GM03348 (cell line): Measurements from ENCODE around the gene DIDO1.

ENCODE experiments used
- DNase-seq: peaks from one replicate; pipeline ENCODE4 v3.0.0; 2012; ENCODE audit warnings: low spot score

DIDO1 gene

DNA sequence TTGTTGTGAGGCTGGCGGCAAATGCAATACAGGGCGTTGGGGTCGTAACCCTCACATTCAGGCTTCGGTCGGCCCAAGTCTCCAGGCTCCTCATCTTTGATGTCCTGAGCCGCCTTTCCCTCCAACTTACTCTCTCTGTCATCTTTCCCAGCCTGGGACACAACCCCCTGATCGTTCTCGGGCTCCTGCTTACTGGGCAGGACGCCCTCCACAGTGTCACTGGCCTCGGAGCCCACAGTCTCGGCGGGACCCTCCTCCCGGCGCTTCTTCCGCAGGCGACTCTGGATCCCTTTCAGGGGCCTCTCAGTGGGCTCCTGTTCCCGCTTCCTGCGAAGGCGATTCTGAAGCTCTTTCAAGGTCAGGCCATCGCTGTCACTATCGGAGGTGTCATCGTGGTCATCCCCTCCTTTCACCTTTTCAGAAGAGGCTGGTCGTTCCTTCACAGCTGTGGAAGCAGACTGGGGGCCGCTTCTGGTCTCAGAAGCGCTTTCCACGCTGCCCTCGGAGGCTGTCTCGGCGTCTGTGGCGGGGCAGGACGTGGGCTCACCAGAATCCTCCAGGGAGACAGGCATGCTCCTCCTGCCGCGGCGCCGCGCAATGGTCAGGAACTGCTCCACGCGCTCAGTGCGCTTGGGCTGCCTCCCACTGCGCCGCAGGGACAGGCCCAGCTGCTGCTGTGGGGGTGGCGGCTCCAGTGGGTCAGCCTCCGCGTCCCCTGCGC, 15.4 kb downstream of the DIDO1 start:
- no peak for DNase-seq

DNA sequence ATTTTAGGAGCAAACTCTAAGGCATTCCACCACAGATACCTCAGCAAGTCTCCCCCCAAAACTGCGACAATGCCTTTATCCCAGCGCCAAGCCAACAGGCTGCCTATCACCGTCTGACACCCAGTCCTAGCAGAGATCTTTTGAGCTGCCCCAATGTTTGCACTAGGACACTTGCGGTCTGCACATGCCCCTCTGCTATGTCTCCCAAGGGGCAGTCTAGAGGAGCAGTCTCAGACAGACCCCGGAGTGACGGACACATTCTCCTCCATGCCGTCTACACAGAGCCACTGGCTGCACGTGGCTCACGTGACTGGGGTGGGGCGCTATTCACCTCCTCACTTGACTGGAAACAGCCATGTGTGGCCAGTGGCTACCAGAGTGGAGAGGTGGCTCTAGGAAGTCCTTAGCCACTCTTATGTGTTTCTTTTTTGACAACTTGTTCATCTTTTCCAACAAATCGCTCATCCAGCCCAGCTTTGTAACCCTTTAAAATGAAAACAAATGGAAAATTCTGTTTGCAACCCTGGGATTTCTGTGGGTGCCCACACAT, 16.0 kb downstream of the DIDO1 start:
- DNase-seq, result no peak

DNA sequence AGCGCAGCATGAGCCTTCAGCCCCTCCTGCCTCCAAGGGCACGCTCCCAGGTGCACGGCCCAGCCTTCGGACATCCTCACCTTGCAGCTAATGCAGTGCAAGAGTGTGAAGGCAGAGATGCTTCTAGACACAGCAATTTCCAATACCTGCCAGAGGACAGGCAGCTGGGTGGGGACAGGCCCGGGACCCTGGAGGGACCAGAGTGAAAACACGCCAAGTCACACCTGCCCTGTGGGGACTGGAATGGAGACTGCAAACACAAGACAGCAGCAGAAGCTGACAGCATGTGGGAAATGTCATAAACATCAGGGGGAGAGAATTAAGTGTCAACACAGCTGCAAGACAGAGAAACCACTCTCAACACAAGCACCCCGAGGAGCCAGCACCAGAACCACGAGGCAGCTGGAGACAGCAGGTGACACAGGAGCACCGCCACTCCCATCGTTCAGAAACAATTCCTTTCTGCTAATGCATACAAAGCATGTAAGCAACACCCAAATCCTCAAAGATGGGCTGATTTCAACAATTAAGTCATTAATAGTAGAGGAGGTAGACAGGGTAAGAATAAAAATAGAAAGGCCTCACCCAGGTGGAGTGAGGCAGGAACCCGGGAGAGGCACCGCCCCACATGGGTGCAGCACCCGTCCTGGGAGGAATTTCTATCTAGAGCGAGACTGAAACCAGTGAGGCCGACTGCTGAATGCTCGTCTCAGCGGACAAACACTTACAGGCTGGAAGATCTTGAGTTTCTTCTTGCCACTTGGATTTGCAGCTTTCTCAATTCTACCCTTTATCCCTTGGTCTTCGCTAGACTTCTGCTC, 17.1 kb downstream of the DIDO1 start:
- DNase-seq, result no peak

DNA sequence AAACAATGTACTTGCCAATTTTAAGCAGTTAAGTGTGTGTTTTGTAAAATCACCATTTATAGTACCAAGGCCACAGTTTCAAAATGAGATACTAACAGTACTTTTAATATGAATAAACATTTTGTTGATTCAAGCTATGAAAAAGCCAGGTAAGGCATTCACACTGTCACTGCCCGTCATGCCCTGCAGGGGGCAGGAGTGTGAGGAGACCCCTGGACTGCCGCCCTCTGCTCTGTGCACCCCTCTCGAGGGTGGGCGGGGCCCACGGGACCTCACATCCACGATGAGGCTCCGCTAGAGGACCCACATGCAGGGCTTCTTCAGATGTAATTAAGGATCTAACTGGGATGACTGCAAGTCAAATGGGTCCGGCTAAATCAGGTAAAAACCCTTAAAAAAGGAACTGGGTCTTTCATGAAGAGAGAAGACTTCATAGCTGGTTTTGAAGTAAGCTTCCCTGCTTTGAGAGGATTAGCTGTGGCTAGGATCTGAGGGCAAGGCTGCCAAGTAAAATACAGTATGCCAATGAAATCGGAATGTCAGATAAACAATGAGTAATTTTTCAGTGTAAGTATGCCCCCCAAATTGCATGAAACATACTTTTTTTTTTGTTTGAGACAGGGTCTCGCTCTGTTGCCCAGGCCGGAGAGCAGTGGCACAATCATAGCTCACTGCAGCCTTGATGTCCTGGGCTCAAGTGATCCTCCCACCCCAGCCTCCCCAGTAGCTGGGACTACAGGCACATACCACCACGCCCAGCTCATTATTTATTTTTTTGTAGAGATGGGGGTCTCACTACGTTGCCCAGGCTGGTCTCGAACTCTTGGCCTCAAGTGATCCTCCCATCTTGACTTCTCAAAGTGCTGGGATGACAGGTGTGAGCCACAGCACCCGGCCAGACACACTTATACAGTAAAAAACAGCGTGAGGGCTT, 18.7 kb downstream of the DIDO1 start:
- DNase-seq, result no peak

DNA sequence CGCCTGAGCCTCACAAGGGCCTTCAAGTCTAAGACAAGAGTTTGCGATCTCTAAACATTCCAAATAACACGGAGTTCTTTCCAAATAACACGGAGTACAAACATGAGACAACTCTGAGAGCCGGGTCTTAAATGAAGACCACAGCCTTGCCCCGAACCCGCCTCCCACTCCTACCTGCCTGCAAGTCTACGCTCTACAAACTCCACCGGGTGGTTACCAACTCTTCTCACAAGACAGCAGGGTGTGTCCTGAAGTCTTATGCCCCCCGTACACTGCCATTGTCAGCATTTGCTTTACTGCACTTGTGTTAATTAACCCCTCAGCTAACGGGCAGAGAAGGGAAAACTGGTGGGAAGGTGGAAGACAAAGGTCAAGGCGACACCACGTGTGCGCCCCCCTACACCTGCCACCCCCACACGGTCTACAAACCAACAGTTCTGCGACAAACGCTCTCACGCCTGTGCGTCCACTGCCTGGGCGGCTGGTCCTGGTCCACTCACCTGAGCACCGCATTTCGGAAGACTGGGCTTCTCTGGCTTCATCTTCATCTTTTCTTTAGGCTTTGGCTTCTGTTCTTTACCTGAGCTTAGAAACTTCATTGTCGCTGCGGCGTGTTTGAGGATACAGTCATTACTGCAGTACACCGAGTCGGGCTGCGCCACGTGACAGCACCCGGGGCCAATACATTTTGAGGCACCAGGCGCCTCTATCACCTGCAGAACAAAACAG, 19.5 kb downstream of the DIDO1 start:
- no peak for DNase-seq

DNA sequence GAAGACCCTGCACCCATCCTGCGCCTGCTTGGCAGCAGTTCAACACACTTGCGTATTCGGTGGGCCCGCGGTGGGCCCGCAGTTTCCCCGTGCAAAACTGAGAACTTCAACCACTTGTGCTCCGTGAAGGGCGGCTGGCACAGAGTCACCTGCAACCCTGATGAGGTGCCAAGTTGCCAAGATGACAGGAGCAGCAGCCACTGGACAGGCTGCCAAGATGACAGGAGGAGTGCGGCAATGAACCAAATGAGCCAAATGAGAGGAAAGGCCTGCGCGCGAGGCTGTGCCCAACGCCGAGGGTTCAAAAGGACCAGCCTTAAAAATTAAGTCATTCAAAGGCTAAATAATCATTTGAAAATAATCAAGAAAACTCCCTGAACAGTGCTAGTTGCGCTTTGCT, 20.1 kb downstream of the DIDO1 start:
- DNase-seq, result no peak

DNA sequence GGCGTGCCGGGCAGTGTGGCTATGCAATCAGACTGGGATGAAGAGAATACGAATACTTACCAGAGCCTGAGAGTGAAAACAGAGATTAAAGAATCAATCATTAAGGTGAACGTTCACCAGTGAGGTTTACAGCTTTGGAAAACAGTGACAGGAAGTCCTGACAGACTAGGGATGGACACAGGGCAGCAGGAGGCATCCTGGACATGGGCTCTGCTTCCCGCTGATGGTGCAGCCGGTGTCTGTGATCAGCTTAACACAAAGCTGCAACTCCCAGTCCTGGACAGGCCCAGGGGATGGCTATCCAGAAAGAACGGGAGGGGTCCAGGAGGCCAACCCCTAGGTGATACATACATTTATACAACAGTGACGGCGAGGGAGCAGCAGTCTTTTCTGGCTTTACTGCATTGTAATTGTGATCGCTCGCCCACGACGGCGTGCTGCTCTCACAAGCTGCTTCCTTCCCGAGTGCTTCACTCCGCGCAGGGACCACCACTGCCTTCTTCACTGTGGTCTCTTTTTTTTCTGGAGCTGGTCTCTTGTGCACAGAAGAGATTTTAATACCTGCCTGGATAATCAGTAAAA, 20.7 kb downstream of the DIDO1 start:
- no peak for DNase-seq

DNA sequence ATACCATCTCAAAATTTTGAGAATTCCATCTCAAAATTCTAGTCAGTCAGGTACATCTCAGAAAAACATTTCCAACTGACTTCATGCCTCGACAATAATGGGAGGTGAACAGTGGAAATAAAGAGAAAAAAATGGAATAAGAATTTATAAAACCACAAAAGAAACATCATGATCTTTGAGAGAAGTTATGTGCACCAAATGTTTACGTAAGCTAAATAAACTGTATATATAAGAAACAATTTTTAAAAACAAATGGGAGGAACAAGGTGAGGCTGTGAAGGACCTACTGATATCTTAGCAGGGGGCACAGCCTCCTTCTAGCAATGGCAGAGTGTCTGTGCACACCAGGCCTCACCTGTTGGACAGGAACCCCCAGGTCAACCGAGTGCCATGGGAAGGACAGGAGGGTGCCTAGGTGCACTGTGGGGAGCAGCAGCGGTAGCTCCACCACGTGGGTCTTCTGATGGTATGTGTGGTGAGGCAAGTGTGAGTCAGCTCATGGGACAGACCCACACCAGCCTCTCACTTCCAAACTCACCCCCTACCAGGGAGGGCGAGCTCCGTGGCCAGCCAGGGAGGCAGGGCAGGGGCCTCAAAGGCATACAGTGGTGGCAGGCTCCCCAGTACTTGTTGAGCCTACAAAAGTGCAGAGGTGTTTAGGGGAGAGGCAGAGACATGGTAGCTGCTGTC, 23.2 kb downstream of the DIDO1 start:
- no peak for DNase-seq

DNA sequence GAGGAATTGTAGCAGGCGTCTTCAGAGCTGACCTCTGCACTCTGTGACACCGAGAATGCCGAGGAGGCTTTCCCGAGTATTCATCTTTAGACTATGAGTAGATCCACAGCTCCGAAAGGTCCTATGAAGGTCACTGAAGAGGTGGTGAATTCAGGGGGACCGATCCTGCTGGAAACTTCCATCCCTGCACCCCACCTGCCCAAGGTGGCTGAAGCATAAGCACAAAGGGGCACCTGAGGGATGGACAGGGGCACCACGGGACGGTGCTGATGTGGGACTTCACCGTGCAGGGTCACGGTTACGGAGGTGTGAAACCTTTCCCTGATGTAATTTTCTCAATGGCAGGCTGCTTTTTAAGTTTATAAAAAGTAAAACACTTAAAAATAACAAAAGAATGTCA, 24.4 kb downstream of the DIDO1 start:
- no peak for DNase-seq

DNA sequence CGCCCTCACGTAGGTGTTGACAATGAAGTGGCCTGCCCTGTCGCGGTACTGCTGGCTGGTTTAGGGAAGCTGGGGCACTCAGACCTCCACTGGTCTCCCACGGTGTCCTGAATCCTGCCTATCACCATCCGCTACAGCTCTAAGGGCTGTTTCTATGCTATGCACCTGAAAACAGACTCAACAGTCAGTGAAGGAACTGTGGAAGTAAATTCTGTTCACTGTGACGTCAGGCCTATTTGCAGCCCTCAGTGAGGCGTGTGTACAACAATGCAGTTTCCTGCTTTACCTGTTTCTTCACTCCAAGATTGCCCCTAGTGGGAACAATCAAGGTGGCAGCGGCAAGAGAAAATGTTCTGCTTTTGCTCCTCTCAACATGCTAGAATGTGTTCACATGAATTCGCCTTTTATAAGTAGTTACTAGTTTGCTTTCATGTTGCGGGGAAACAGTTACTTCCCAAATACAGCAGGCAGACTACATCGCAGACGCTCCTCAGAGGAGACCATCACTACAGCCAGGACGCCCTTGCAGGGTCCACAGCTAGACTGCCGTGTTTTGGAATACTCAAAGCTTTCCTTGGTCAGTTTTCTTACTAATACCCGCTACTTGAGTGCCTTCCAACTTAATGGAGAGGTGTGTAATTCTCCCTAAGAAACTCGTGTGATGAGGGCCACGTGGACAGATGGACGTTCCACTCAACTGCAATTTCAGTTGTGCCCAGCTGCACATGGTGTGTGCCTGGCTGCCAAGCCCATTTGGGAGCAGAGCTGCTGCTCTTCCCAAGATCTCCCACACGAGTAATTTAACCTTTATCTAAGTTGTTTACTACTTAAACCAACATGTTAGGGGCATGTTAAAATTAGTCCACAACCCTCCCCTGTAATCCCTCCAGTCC, 25.4 kb downstream of the DIDO1 start:
- DNase-seq, result no peak

DNA sequence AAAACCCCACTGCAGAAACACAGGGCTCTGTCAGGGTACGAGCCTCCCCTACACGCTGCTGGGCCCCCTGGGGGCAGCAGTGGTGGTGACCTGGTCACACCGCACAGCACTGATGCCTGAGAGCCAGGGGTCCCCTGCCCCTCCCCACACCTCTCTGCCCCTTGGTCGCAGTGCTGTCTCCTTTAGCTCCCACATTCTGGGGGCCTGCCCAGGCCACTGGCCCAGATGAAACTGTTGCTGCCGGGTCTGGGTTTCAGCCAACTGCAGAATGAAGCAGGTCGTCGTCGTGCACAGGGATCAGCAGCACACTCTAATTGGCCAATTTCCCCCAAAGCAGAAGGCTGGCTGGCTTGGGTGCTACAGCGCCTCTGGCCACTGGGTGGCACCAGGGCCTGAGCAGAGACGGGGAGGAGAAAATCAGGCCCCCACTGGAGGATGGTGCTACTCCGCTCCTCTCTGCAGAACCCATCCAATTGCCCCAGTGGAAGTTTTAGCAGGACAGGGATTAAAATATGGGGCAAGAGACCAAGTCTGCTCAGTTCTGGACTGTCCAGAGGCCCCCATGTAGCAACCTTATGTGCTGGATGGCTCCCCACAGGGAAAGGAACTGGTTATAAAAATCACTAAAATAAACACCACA, 26.1 kb downstream of the DIDO1 start:
- peak; percentile 94 for DNase-seq

DNA sequence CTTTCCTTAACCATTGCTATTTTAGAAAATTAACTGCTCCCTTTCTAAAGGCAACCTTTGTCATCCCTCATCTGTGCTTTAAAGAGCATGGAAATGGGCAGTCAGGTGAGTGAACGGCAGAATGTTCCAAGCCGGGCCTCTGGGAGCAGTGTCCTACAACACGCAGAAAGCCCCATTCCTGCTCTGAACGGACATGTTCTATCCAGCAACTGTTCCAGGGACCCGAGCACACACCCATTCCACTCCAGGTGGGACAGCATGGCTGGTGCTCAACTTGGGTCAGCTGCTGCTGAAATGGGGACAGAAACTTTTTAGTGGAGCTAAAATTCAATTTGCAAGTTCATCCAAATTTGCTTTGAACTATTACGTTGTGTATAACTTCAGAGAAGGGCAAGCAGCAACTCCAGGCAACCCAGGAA, 26.7 kb downstream of the DIDO1 start:
- DNase-seq, result peak; percentile 21

DNA sequence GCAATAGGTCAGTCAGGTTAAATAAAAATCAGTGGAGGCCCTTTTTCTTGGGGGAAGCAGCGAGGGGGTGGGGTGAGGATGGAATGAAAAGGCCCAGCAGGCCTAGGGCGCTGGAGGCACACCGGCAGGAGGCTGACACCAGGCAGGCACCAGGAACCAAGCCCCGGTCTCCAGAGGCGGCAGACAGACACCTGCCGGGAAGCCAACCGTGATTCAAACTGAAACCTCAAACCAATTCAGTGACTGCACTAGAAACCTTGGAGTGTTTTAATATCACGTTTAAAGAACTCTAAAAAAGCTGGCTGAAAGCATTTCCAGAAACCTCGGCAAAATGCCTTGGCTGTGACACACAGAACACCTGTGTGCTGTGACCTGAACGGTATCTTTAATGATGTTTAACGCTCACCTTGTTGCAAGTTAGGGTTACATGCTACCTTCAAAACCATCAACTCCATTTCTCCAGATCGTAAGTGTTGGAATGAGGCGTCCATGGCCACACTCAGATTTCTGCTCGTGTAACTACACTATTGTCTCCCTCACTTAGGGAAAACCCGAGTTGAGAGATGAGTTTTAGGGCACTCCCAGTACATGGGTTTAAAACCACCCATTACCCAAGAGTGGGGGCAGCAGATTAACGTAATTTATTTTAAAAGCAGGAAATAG, 27.2 kb downstream of the DIDO1 start:
- no peak for DNase-seq

DNA sequence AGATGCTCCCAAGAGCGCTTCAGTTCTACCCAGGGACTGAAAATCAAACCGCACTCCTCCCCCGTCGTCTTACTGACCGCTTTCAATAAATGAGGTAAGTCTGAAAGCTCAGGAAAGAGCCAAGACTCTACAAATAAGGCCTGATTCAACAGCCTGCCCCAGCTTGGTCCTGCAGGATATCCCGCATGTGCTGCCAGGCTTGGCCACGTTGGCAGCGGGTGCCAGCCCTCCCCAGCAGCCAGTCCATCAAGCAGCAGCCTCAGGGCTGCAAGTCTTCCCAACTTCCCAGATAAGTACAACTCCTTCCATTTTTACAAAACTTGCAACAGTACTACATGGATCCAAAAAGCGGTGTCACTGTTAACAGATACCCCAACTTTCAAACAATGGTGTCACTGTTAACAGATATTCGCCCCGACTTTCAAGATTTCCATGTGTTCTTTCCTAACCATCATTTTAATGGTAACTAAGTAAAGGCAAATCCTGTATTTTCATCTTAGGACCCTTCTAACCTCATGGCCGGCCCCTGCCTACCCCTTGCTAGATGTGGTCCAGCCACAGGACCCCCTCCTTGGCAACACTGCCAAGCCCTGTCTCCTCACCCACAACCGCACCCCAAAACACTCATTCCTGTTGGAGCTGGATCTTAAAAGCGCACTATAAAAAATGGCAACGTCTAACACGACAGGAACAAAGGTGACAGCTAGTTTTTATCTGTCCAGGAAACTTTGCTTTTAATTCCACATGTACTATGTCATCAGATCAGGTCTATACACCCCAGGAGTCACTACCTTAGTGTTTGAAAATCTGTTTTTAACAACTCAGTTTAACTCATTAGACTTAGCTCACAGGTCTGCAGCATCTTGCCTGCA, 28.0 kb downstream of the DIDO1 start:
- DNase-seq, result no peak

DNA sequence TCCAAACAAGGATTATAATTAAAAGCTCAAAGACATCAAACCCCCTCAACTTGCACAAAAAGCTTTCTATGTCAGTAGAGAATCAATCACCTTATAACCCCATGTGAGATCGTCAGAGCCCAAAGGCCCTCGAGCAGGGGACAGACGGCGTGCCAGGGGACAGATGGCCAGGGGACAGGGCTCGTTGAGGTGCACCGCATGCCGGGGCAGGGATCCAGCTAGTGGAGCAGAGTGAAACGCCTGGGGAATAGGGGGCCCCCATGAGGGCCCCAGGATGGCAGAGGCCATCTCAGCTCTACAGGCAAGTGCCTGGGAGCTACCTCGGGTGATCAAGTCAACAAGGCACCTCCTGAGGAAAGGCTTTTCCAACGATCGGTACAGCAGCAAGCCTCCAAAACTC, 28.6 kb downstream of the DIDO1 start:
- DNase-seq, result no peak

DNA sequence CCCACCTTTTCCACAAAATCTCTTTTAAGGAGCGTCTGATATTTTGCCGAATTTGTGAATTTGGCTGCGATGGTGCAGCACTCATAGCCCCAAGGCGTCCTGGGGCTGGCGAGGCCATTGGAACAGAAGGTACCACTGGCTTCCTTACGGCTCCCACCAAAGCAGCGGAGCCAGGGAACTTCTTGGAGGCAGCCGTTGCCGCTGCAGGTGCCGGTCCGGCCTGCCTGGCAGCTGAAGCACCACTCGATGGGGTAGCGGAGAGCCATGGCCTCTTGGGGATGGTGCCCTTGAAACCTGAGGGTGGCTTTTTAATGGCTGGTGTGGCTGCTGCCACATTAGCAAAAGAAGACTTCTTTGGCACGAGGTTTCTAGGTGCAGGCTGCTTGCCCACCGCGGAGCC, 29.8 kb downstream of the DIDO1 start:
- no peak for DNase-seq

DNA sequence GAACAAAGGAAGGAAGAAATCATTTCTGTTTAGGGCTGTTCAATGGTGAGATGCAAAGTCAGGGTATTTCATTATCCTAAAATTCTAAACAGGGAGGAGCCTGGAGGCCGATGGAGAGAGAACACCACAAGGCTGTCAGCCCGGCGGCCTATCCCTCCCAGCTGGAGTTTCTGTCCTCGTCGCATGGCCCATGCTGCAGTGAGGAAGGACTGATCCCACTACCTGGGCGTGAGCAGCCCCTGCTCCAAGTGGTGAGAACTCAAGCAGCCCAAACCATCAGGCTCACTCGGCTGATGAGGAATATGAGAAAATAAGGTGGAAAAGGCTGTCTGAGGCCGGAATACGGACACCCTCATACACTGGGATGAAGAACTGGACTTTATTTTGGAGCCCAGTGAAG, 30.8 kb downstream of the DIDO1 start:
- DNase-seq, result no peak
